ENCODE results near the gene DPF3. TPM values are rescaled to one million over a fixed set of nuclear protein-coding genes. Genes with fewer than 3 reads are reported as not detected.

The DPF3 gene
- total and polyA plus RNA-seq, 4 donors = 0.17 to 3.9 (median 0.52) TPM

DNA sequence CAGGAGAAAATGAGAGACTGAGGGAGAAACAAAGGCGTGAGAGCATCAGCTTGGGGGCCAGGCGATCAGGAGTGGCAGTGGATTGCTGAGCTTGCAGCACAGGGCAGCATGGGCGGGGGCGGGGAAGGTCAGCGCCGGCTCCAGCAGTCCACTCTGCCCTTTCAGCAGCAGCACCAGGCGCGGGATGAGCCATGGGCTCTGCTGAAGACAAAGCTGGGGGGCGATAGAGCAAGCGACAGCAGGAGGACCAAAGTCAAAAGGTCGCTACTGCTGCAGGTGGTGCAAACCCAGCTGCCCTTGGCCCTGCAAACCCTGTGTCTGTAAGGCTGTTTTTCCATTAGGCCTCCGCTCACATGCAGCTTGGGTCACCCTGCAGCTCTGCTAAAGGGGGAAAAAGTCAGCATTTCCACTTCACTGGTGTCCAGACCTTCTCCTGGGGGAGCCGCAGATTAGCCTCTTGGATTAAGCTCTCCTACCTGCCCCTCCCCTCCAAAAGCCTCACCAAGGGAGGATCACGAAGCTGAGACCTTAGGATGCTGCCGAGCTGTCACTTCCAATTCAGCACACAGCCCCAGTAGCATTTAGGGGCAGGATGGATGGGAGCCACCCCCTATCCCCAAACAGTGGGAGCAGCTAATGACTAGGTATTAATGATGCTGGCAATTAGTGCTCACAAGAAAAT is 204.8 kb downstream of the DPF3 start:
- DNase-seq (no peak), ATAC-seq (ENCODE audit: insufficient read depth, low FRiP score) (no peak)
- Histone ChIP-seq H3K9me3 (ENCODE audit: control insufficient read depth in 4 of 4, insufficient read depth in 3 of 4, low read length in 3 of 4) (peaks cover 0 to 2% (median 0%) of the 10 kb centered on the region in 4 donors), H3K9ac (ENCODE audit: insufficient read depth in 1 of 2, low read length in 2 of 2) (no peak overlapping the region), H3K36me3 (ENCODE audit: control insufficient read depth in 4 of 4, insufficient read depth in 4 of 4, low read length in 4 of 4) (no peaks in the 10 kb centered on the region), H3K4me1 (ENCODE audit: control insufficient read depth in 5 of 5, insufficient read depth in 5 of 5, low read length in 5 of 5) (no peaks in the 10 kb centered on the region), H3K27me3 (ENCODE audit: control insufficient read depth in 3 of 3, insufficient read depth in 3 of 3, low read length in 2 of 3) (no peaks in the 10 kb centered on the region), H3K4me3 (no peak overlapping the region), H3K27ac (ENCODE audit: low read depth in 1 of 2, low read length in 1 of 2) (no peak overlapping the region)
- WGBS, 2 donors = 85 to 86% methylated on average over 15 of the region's 15 CpGs
- no peak for TF ChIP-seq CTCF (IDR thresholded peaks at IDR 0.05; ENCODE audit: control extremely low read depth, extremely low read depth)

GRCh38 chr14:72686832-72687231 is 207.1 kb downstream of the DPF3 start:
- Histone ChIP-seq H3K27ac (ENCODE audit: low read depth in 1 of 2, low read length in 1 of 2) (no peak overlapping the region), H3K9me3 (ENCODE audit: control insufficient read depth in 4 of 4, insufficient read depth in 3 of 4, low read length in 3 of 4) (peaks cover 0 to 2% (median 0%) of the 10 kb centered on the region in 4 donors), H3K9ac (ENCODE audit: insufficient read depth in 1 of 2, low read length in 2 of 2) (no peak overlapping the region), H3K36me3 (ENCODE audit: control insufficient read depth in 4 of 4, insufficient read depth in 4 of 4, low read length in 4 of 4) (no peaks in the 10 kb centered on the region), H3K4me1 (ENCODE audit: control insufficient read depth in 5 of 5, insufficient read depth in 5 of 5, low read length in 5 of 5) (no peaks in the 10 kb centered on the region), H3K27me3 (ENCODE audit: control insufficient read depth in 3 of 3, insufficient read depth in 3 of 3, low read length in 2 of 3) (no peaks in the 10 kb centered on the region), H3K4me3 (no peak overlapping the region)
- peak in 1 of 3 donors; percentile 7 for DNase-seq
- ATAC-seq (ENCODE audit: insufficient read depth, low FRiP score) = no peak
- 90 to 96% methylated on average over 2 of the region's 2 CpGs for WGBS, 2 donors
- TF ChIP-seq CTCF (IDR thresholded peaks at IDR 0.05; ENCODE audit: control extremely low read depth, extremely low read depth) = no peak

DNA sequence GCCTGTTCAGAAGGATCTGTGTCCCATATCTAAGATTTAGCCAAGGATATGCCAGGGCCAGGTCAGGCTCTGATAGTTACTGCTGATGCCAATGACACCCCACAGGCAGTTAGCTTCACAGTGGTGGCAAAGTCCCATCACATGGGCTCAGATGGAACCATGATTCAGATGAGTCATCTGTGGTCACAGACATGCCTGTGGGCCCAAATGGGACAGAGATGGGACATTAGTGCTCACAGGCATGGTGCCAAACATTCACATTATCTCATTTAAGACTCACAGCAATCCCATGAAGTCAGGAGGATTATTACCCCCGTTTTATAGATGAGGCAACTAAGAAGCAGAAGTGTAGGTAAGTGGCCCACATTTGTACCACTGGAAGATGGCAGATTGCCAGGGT is 207.8 kb downstream of the DPF3 start:
- no peak for DNase-seq
- H3K27ac ChIP-seq (ENCODE audit: low read depth in 1 of 2, low read length in 1 of 2) = no peak overlapping the region
- WGBS, 2 donors = 88 to 89% methylated on average over 1 of the region's 1 CpG
- no peak overlapping the region for H3K4me3 ChIP-seq
- no peak for TF ChIP-seq CTCF (IDR thresholded peaks at IDR 0.05; ENCODE audit: control extremely low read depth, extremely low read depth)
- no peaks in the 10 kb centered on the region for H3K36me3 ChIP-seq (ENCODE audit: control insufficient read depth in 4 of 4, insufficient read depth in 4 of 4, low read length in 4 of 4)
- no peak for ATAC-seq (ENCODE audit: insufficient read depth, low FRiP score)
- no peak overlapping the region for H3K9ac ChIP-seq (ENCODE audit: insufficient read depth in 1 of 2, low read length in 2 of 2)
- H3K9me3 ChIP-seq (ENCODE audit: control insufficient read depth in 4 of 4, insufficient read depth in 3 of 4, low read length in 3 of 4) = no peaks in the 10 kb centered on the region
- H3K4me1 ChIP-seq (ENCODE audit: control insufficient read depth in 5 of 5, insufficient read depth in 5 of 5, low read length in 5 of 5) = no peaks in the 10 kb centered on the region
- no peaks in the 10 kb centered on the region for H3K27me3 ChIP-seq (ENCODE audit: control insufficient read depth in 3 of 3, insufficient read depth in 3 of 3, low read length in 2 of 3)

GRCh38 chr14:72685456-72685855 is 208.4 kb downstream of the DPF3 start:
- H3K27me3 ChIP-seq (ENCODE audit: control insufficient read depth in 3 of 3, insufficient read depth in 3 of 3, low read length in 2 of 3) = no peaks in the 10 kb centered on the region
- WGBS, 2 donors = 95 to 96% methylated on average over 3 of the region's 3 CpGs
- DNase-seq = no peak
- H3K9me3 ChIP-seq (ENCODE audit: control insufficient read depth in 4 of 4, insufficient read depth in 3 of 4, low read length in 3 of 4) = no peaks in the 10 kb centered on the region
- no peak overlapping the region for H3K4me3 ChIP-seq
- H3K27ac ChIP-seq (ENCODE audit: low read depth in 1 of 2, low read length in 1 of 2) = no peak overlapping the region
- H3K9ac ChIP-seq (ENCODE audit: insufficient read depth in 1 of 2, low read length in 2 of 2) = no peak overlapping the region
- no peak for ATAC-seq (ENCODE audit: insufficient read depth, low FRiP score)
- no peak for TF ChIP-seq CTCF (IDR thresholded peaks at IDR 0.05; ENCODE audit: control extremely low read depth, extremely low read depth)
- H3K36me3 ChIP-seq (ENCODE audit: control insufficient read depth in 4 of 4, insufficient read depth in 4 of 4, low read length in 4 of 4) = no peaks in the 10 kb centered on the region
- H3K4me1 ChIP-seq (ENCODE audit: control insufficient read depth in 5 of 5, insufficient read depth in 5 of 5, low read length in 5 of 5) = no peaks in the 10 kb centered on the region

All from lung (tissue), 12 donors.